HepG2 (cell line): ENCODE measurements around the gene RTEL1. TPM values are rescaled to one million over a fixed set of nuclear protein-coding genes. Genes with fewer than 3 reads are reported as not detected.

ENCODE experiments used
- ELF3 ChIP-seq: IDR thresholded peaks from 2 replicates; pipeline ENCODE4 v1.6.1; 2016; ENCODE audit warnings: missing genetic modification reagents, missing compliant biosample characterization
- GATA4 ChIP-seq: sonication (generic); IDR thresholded peaks from 2 replicates; pipeline ENCODE4 v1.6.1; 2016; ENCODE audit warnings: antibody characterized with exemption, low read depth, borderline replicate concordance
- MEIS1 ChIP-seq: sonication (generic); formaldehyde crosslinking; IDR thresholded peaks from 2 replicates; pipeline ENCODE4 v1.9.0; 2021; ENCODE audit warnings: mild to moderate bottlenecking, missing genetic modification reagents, moderate library complexity, borderline replicate concordance
- PHB2 ChIP-seq: fragments of 450-650 bp; IDR thresholded peaks from 2 replicates; pipeline ENCODE4 v1.6.1; 2018; ENCODE audit not compliant: partially characterized antibody
- RERE ChIP-seq: IDR thresholded peaks from 2 replicates; pipeline ENCODE4 v1.6.1; 2016; ENCODE audit warnings: low read depth, missing genetic modification reagents, missing compliant biosample characterization
- SETDB1 ChIP-seq: sonication (generic); formaldehyde crosslinking; IDR thresholded peaks from 2 replicates; pipeline ENCODE4 v1.5.1; 2020; ENCODE audit warnings: missing genetic modification reagents, mild to moderate bottlenecking, borderline replicate concordance
- SOX5 ChIP-seq: IDR thresholded peaks from 2 replicates; pipeline ENCODE4 v1.6.1; 2016; ENCODE audit warnings: borderline replicate concordance
- ZNF292 ChIP-seq: sonication (generic); formaldehyde crosslinking; IDR thresholded peaks from 2 replicates; pipeline ENCODE4 v1.8.1; 2022; ENCODE audit warnings: mild to moderate bottlenecking, low read depth, missing genetic modification reagents, borderline replicate concordance
- ZNF629 ChIP-seq: sonication (generic); formaldehyde crosslinking; conservative IDR thresholded peaks from 2 replicates; pipeline ENCODE4 v1.5.0; 2020; ENCODE audit warnings: missing genetic modification reagents
- ZNF75D ChIP-seq: sonication (generic); formaldehyde crosslinking; IDR thresholded peaks from 2 replicates; pipeline ENCODE4 v1.8.1; 2023; ENCODE audit warnings: missing genetic modification reagents, mild to moderate bottlenecking, borderline replicate concordance
- ZNF776 ChIP-seq: sonication (generic); formaldehyde crosslinking; IDR thresholded peaks from 2 replicates; pipeline ENCODE4 v1.4.0; 2020; ENCODE audit warnings: mild to moderate bottlenecking, missing genetic modification reagents
- polyA plus RNA-seq, 8 experiments: library from polyadenylated mRNA; depleted of rRNA in 3 of 8; stranded (reverse) in 7 of 8; unstranded in 1 of 8; fragments of >200 nt; fragmentation: Illumina TruSeq in 4 of 8; extraction: Trizol in 4 of 8; gene quantifications; 2 replicates each; pipeline versions ENCODE4 v1.2.1 to v1.2.3, GENCODE V29; 2011 to 2016; ENCODE audit warnings: low read depth in 4 of 8, missing spikeins in 1 of 8, mixed read lengths in 1 of 8; ENCODE audit not compliant: insufficient read depth in 1 of 8
- total RNA-seq, 5 experiments: library from RNA; depleted of rRNA; stranded (reverse); fragments of >200 nt; fragmentation: Illumina TruSeq; extraction: Trizol; gene quantifications; 2 replicates each; pipeline ENCODE4 v1.2.3, GENCODE V29; 2016; ENCODE audit warnings: low read depth in 1 of 5
- TF ChIP-seq, protein P1 (sequence below): sonication (generic); formaldehyde crosslinking; IDR thresholded peaks from 2 replicates; pipeline ENCODE4 v1.4.0; 2020; ENCODE audit warnings: mild to moderate bottlenecking, missing genetic modification reagents
- TF ChIP-seq, protein P2 (sequence below): sonication (generic); formaldehyde crosslinking; IDR thresholded peaks from 2 replicates; pipeline ENCODE4 v1.5.0; 2020; ENCODE audit warnings: mild to moderate bottlenecking, missing genetic modification reagents

The RTEL1 gene
- total and polyA plus RNA-seq, 2 of the 13 experiments (the other 11 are each of a cell fraction or from before 2014, with no cell fraction given), result 21.8 to 36.4 TPM

DNA sequence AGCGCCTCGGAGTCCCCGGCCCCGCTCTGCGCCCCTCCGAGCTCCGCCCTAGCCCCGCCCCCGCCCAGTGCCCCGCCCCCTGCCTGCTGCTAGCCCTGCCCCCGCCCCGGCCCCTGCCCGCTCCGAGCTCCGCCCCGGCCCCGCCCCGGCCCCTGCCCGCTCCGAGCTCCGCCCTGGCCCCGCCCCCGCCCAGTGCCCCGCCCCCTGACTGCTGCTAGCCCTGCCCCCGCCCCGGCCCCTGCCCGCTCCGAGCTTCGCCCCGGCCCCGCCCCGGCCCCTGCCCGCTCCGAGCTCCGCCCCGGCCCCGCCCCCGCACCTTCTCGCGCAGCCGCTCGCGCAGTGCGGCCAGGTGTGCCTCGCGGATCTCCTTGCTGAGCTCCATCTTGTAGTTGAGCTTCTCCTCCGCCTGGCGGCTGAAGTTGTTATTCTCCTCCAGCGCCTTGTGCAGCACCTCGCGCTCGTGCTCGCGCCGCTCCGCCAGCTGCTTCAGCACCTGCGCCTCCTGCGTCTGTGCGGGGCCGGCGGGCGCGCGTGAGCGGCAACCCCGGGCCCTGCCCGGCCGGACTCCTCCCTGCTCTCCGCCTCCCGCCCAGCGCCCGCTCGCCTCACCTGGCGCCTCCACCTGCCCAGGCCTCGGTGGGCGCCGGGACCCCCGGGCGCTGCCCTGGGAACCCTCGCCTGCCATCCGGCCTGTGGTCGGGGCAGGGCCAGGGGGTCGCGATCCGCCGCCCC lies 16.2 kb upstream of the RTEL1 start (continued):
- no peak for TF ChIP-seq RERE (CRISPR knock-in tag)
- peak; percentile 39; the same call in 1 of the 2 replicates for TF ChIP-seq ELF3
- no peak for TF ChIP-seq SOX5 (CRISPR knock-in tag)
- TF ChIP-seq ZNF292 (CRISPR knock-in tag), result no peak
- 0 out of 2 replicates have a peak, but pooled peaks have one; percentile 14 for TF ChIP-seq ZNF629 (CRISPR knock-in tag)
- TF ChIP-seq GATA4, result peak; percentile 37; the same call in 1 of the 2 replicates
- no peak for TF ChIP-seq PHB2
- TF ChIP-seq, protein P1, sequence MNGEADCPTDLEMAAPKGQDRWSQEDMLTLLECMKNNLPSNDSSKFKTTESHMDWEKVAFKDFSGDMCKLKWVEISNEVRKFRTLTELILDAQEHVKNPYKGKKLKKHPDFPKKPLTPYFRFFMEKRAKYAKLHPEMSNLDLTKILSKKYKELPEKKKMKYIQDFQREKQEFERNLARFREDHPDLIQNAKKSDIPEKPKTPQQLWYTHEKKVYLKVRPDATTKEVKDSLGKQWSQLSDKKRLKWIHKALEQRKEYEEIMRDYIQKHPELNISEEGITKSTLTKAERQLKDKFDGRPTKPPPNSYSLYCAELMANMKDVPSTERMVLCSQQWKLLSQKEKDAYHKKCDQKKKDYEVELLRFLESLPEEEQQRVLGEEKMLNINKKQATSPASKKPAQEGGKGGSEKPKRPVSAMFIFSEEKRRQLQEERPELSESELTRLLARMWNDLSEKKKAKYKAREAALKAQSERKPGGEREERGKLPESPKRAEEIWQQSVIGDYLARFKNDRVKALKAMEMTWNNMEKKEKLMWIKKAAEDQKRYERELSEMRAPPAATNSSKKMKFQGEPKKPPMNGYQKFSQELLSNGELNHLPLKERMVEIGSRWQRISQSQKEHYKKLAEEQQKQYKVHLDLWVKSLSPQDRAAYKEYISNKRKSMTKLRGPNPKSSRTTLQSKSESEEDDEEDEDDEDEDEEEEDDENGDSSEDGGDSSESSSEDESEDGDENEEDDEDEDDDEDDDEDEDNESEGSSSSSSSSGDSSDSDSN (CRISPR knock-in tag), result peak; percentile 59; the same call in 1 of the 2 replicates
- TF ChIP-seq SETDB1 (CRISPR knock-in tag), result no peak
- TF ChIP-seq ZNF75D (CRISPR knock-in tag), result no peak
- peak; percentile 61; the same call in 1 of the 2 replicates for TF ChIP-seq ZNF776 (CRISPR knock-in tag)
- TF ChIP-seq, protein P2, sequence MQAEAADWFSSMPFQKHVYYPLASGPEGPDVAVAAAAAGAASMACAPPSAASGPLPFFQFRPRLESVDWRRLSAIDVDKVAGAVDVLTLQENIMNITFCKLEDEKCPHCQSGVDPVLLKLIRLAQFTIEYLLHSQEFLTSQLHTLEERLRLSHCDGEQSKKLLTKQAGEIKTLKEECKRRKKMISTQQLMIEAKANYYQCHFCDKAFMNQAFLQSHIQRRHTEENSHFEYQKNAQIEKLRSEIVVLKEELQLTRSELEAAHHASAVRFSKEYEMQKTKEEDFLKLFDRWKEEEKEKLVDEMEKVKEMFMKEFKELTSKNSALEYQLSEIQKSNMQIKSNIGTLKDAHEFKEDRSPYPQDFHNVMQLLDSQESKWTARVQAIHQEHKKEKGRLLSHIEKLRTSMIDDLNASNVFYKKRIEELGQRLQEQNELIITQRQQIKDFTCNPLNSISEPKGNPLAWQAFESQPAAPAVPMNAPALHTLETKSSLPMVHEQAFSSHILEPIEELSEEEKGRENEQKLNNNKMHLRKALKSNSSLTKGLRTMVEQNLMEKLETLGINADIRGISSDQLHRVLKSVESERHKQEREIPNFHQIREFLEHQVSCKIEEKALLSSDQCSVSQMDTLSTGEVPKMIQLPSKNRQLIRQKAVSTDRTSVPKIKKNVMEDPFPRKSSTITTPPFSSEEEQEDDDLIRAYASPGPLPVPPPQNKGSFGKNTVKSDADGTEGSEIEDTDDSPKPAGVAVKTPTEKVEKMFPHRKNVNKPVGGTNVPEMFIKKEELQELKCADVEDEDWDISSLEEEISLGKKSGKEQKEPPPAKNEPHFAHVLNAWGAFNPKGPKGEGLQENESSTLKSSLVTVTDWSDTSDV (CRISPR knock-in tag), result peak; percentile 37; the same call in 1 of the 2 replicates
- 0 out of 2 replicates have a peak, but pooled peaks have one; percentile 25 for TF ChIP-seq MEIS1 (CRISPR knock-in tag)
